GM12878 (cell line): ENCODE measurements around the gene S100A14. TPM values are rescaled to one million over a fixed set of nuclear protein-coding genes. Genes with fewer than 3 reads are reported as not detected.

Source experiments
- ATAC-seq: fragments of 200-7000 bp; cut with Tn5 transposase; 3 replicates; pipeline ENCODE4 v1.9.1; 2020; ENCODE audit warnings: mild to moderate bottlenecking, moderate library complexity
- BruUV-seq: library from RNA; stranded (reverse); fragments of 400-500 nt; replicated peaks from 2 replicates; lab custom pipeline; 2021; lab: Mats Ljungman, UMichigan
- CTCF ChIA-PET: fragments of 300-600 bp; sonication (Branson Sonifier 250); formaldehyde crosslinking; extraction: SDS; loops from one replicate; lab custom pipeline; 2021; ENCODE audit warnings: inconsistent platforms; lab: Yijun Ruan, JAX
- POLR2A ChIA-PET: fragments of 350-600 bp; formaldehyde crosslinking; extraction: SDS; loops from one replicate; lab custom pipeline; 2021; ENCODE audit warnings: inconsistent platforms; lab: Charles Lee
- RAD21 ChIA-PET: fragments of 300-600 bp; sonication (Branson Sonifier 250); formaldehyde crosslinking; loops from one replicate; lab custom pipeline; 2023; ENCODE audit warnings: antibody characterized with exemption; ENCODE audit not compliant: unreplicated experiment; lab: Charles Lee
- SMC1A ChIA-PET: fragments of 300-600 bp; sonication (Branson Sonifier 250); formaldehyde crosslinking; loops from one replicate; lab custom pipeline; 2023; ENCODE audit not compliant: unreplicated experiment, uncharacterized antibody; lab: Charles Lee
- DNase-seq: peaks from one replicate; pipeline ENCODE4 v3.0.0-alpha.2; 2011; ENCODE audit warnings: low read depth, low spot score
- FAIRE-seq: peaks from 3 replicates; lab custom pipeline; 2011; peaks lifted over from hg19 to GRCh38; lab: Jason Lieb, UNC
- H2AFZ ChIP-seq: 2 replicates; pipeline ENCODE4 v1.6.0; 2011; ENCODE audit warnings: low read depth, low read length, control low read depth; ENCODE audit not compliant: control insufficient read depth
- H3K27ac ChIP-seq: 2 replicates; pipeline ENCODE4 v1.5.1; 2011; ENCODE audit warnings: control low read depth; ENCODE audit not compliant: control insufficient read depth, insufficient read depth
- H3K27me3 ChIP-seq, 2 experiments: replicated peaks in 1 of 2; 2 replicates each; pipeline versions ENCODE4 v1.6.0 to v1.6.1; 2011; ENCODE audit warnings: low read length in 1 of 2; ENCODE audit not compliant: control insufficient read depth in 2 of 2, insufficient read depth in 2 of 2
- H3K36me3 ChIP-seq, 2 experiments: 2 replicates each; pipeline ENCODE4 v1.5.1; 2011; ENCODE audit warnings: low read length in 1 of 2; ENCODE audit not compliant: control insufficient read depth in 2 of 2, insufficient read depth in 2 of 2
- H3K4me1 ChIP-seq: 2 replicates; pipeline ENCODE4 v1.6.1; 2011; ENCODE audit warnings: mild to moderate bottlenecking, low read length, moderate library complexity, mixed read lengths; ENCODE audit not compliant: control insufficient read depth, insufficient read depth
- H3K4me2 ChIP-seq: 2 replicates; pipeline ENCODE4 v1.6.0; 2011; ENCODE audit warnings: control low read depth; ENCODE audit not compliant: control insufficient read depth, insufficient read depth
- H3K4me3 ChIP-seq: fragments of 200-600 bp; sonication (generic); 2 replicates; pipeline ENCODE4 v1.5.1; 2016
- H3K79me2 ChIP-seq: 2 replicates; pipeline ENCODE4 v1.6.0; 2011; ENCODE audit warnings: low read length; ENCODE audit not compliant: control insufficient read depth, insufficient read depth
- H3K9ac ChIP-seq: 2 replicates; pipeline ENCODE4 v1.8.0; 2011; ENCODE audit warnings: low read length, control low read depth, mixed read lengths; ENCODE audit not compliant: control insufficient read depth, insufficient read depth
- H3K9me3 ChIP-seq: replicated peaks from 3 replicates; pipeline ENCODE4 v1.5.1; 2011; ENCODE audit warnings: mild to moderate bottlenecking, low read length; ENCODE audit not compliant: control insufficient read depth, insufficient read depth
- H4K20me1 ChIP-seq: 2 replicates; pipeline ENCODE4 v1.6.0; 2011; ENCODE audit not compliant: control insufficient read depth, insufficient read depth
- BCL11A ChIP-seq: IDR thresholded peaks from 2 replicates; pipeline ENCODE4 v1.6.1; 2011; ENCODE audit warnings: low read depth, low read length
- FOS ChIP-seq: IDR thresholded peaks from 3 replicates; pipeline ENCODE4 v1.6.1; 2011; ENCODE audit warnings: borderline replicate concordance; ENCODE audit not compliant: insufficient read length; ENCODE audit errors: extremely low read depth
- JUNB ChIP-seq: IDR thresholded peaks from 2 replicates; pipeline ENCODE4 v1.6.1; 2016; ENCODE audit warnings: antibody characterized with exemption, mild to moderate bottlenecking
- NFIC ChIP-seq: IDR thresholded peaks from 2 replicates; pipeline ENCODE4 v1.6.1; 2012; ENCODE audit warnings: low read depth, mild to moderate bottlenecking, inconsistent platforms, low read length, moderate library complexity
- SREBF1 ChIP-seq: IDR thresholded peaks from 2 replicates; pipeline ENCODE4 v1.6.1; 2012; ENCODE audit warnings: mild to moderate bottlenecking, low read length
- in situ Hi-C: fragments of 300-500 bp; cut with MboI; formaldehyde crosslinking; loops from 9 replicates; pipeline ENCODE4 v1.14.3; 2018; ENCODE audit warnings: mixed read lengths
- intact Hi-C: fragments of 100-400 bp; cut with micrococcal nuclease; formaldehyde crosslinking; loops from one replicate; pipeline ENCODE4 v1.14.2; 2022; ENCODE audit not compliant: unreplicated experiment
- polyA plus RNA-seq, 11 experiments: library from polyadenylated mRNA; depleted of rRNA in 4 of 11; unstranded in 6 of 11; stranded (reverse) in 5 of 11; fragments of >200 nt; fragmentation: Nextera tagmentation in 4 of 11; fragmentation: Illumina TruSeq in 1 of 11; extraction: Ambion mirVana in 4 of 11; extraction: Trizol in 1 of 11; gene quantifications; 1 replicate in 1 of 11; 2 replicates in 10 of 11; pipeline versions ENCODE4 v1.2.1 to v1.2.3, GENCODE V29; 2011 to 2016; ENCODE audit warnings: inconsistent platforms in 2 of 11, missing spikeins in 2 of 11, low read depth in 1 of 11
- total RNA-seq, 4 experiments: library from RNA; depleted of rRNA in 3 of 4; stranded (reverse); fragments of >200 nt in 3 of 4; fragmentation: Illumina TruSeq in 1 of 4; extraction: Trizol in 1 of 4; gene quantifications; 2 replicates each; pipeline versions ENCODE4 v1.2.1 to v1.2.3, GENCODE V29; 2013 to 2021
- TF ChIP-seq, protein P1 (sequence below): fragments of 450-650 bp; IDR thresholded peaks from 2 replicates; pipeline ENCODE4 v1.6.1; 2018; ENCODE audit warnings: borderline replicate concordance, mild to moderate bottlenecking; ENCODE audit not compliant: partially characterized antibody

S100A14 gene
- total and polyA plus RNA-seq, 10 of the 15 experiments (the other 5 are each of a cell fraction or from before 2014, with no cell fraction given): 0.20 to 0.77 (median 0.45) TPM; not detected in 4

- in situ Hi-C loops: no loop called here
Observed at GRCh38 chr1:153643816-153644215, 27.7 kb upstream of the S100A14 start.

More at GRCh38 chr1:153643816-153644215, 27.7 kb upstream of the S100A14 start:
- Histone ChIP-seq H3K4me2 (no peak overlapping the region), H3K4me3 (no peak overlapping the region), H4K20me1 (no peaks in the 10 kb centered on the region), H2AFZ (no peak overlapping the region), H3K9ac (no peak overlapping the region), H3K27ac (no peak overlapping the region), H3K4me1 (no peaks in the 10 kb centered on the region), H3K9me3 (no peaks in the 10 kb centered on the region)
- ChIA-PET CTCF (interaction anchor here (0.5 to 3.8 kb wide), 9 partner anchors 9 to 133 kb away, joined by 3 to 20 read pairs (median 5); partner anchors contain the start of gene S100A13), RAD21 (interaction anchor here (0.8 to 1.4 kb wide), 4 partner anchors 10 to 72 kb away, joined by 3 to 5 read pairs (median 4); partner anchors contain the start of gene CHTOP), POLR2A (interaction anchor here (1.4 to 6.7 kb wide), 3 partner anchors 9 to 320 kb away, joined by 4 to 35 read pairs (median 4); partner anchors contain the start of genes CHTOP and SLC39A1)
- ATAC-seq (no peak), DNase-seq (no peak)
- BruUV-seq: TSS peak; percentile 0
- TF ChIP-seq BCL11A: no peak
- TF ChIP-seq, protein P1, sequence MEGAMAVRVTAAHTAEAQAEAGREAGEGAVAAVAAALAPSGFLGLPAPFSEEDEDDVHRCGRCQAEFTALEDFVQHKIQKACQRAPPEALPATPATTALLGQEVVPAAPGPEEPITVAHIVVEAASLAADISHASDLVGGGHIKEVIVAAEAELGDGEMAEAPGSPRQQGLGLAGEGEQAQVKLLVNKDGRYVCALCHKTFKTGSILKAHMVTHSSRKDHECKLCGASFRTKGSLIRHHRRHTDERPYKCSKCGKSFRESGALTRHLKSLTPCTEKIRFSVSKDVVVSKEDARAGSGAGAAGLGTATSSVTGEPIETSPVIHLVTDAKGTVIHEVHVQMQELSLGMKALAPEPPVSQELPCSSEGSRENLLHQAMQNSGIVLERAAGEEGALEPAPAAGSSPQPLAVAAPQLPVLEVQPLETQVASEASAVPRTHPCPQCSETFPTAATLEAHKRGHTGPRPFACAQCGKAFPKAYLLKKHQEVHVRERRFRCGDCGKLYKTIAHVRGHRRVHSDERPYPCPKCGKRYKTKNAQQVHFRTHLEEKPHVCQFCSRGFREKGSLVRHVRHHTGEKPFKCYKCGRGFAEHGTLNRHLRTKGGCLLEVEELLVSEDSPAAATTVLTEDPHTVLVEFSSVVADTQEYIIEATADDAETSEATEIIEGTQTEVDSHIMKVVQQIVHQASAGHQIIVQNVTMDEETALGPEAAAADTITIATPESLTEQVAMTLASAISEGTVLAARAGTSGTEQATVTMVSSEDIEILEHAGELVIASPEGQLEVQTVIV: no peak
- no peak for TF ChIP-seq JUNB
- TF ChIP-seq SREBF1: no peak
- no peak for TF ChIP-seq NFIC
- TF ChIP-seq FOS: no peak
- TF ChIP-seq, all 136 proteins: peak for 0
- FAIRE-seq: no peak
- SMC1A ChIA-PET: interaction anchor here (0.7 to 2.1 kb wide), 8 partner anchors 9 to 71 kb away, joined by 3 to 13 read pairs (median 4); partner anchors contain the start of genes CHTOP and ILF2
- peaks cover 14 to 54% of the 10 kb centered on the region in 2 experiments for H3K36me3 ChIP-seq
- no peaks in the 10 kb centered on the region for H3K27me3 ChIP-seq
- intact Hi-C loops: no loop called here
- H3K79me2 ChIP-seq: peaks cover 2% of the 10 kb centered on the region
